ENCODE data around the gene CHST10.

The CHST10 gene

DNA sequence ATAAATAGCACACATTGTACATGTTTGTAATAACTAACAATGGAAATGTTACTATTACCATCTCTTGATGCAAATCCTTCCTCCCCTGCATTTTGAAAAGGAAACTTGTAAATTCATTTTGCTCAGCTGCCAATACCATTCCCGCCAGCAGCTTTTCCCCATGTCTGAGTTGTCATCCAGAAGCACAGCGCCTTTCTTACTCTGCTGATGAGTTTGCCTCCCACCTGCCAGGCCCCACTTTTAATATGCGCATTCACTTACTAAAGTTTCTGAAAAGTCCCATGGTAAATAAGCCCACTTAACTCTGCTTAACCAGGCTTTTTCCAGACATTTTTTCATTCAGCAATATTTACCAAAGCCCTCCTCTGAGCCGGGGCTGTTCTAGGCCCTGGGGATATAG, 3.9 kb downstream of the CHST10 start:
- 80 to 87% methylated on average over 3 of the region's 4 CpGs for WGBS, 2 experiments (ENCODE audit: insufficient coverage in 2 of 2)
- Histone ChIP-seq H3K9me3 (ENCODE audit: control insufficient read depth, low read length) (no peaks in the 10 kb centered on the region), H3K4me3 (ENCODE audit: extremely low read depth, insufficient read depth, low read length, poor library complexity, severe bottlenecking) (no peak overlapping the region), H3K36me3 (ENCODE audit: control insufficient read depth, insufficient read depth, low read length) (peaks cover 24% of the 10 kb centered on the region), H3K27ac (ENCODE audit: low read depth, low read length, severe bottlenecking) (no peak overlapping the region), H3K4me1 (ENCODE audit: control insufficient read depth, insufficient read depth, low read length, poor library complexity, severe bottlenecking) (peaks cover 6% of the 10 kb centered on the region)

DNA sequence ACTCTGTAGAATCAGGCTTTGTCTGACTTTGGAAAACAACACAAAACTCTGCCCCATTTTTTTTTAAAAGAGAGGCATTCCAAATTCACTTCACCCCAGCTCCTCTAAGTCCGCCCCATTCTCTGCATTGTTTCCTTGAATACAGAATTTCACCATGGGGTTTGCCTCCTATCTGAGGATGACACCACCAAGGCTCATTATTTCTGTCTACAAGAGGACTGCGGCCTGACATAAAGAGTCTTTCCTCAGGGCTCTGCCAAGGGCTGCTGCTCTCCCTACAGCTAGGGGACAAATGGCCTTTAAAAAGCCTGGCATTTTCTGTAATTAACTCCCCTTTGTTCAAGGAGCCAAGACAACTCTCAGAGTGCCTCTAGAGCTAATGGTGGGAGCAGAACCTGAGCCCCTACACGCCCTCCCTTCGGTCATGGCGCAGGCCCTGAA, 4.6 kb downstream of the CHST10 start:
- H3K9me3 ChIP-seq (ENCODE audit: control insufficient read depth, low read length), result no peaks in the 10 kb centered on the region

DNA sequence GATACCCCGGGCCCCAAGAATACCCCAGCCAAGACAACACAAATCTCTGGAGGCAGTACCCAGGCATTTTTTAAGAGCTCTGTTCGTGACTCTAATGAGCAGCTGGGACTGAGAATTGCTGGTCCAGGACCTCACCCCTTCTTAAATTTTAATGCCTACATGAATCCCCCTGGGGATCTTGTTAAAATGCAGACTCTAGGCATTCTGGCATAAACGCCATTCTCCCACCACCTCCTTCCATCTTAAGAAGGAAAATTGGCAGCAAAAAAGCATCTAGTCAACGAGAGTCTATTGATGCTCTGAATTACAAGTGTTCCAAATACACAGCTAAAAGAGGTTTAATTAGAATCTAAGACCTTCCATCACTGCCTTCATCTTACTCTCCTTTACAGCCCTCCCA, 5.0 kb downstream of the CHST10 start:
- no peak overlapping the region for H3K4me3 ChIP-seq (ENCODE audit: extremely low read depth, insufficient read depth, low read length, poor library complexity, severe bottlenecking)
- H3K4me1 ChIP-seq (ENCODE audit: control insufficient read depth, insufficient read depth, low read length, poor library complexity, severe bottlenecking), result peaks cover 6% of the 10 kb centered on the region
- WGBS, 2 experiments (ENCODE audit: insufficient coverage in 2 of 2), result 71 to 94% methylated on average over 2 to 4 of the region's 4 CpGs
- H3K36me3 ChIP-seq (ENCODE audit: control insufficient read depth, insufficient read depth, low read length), result peaks cover 27% of the 10 kb centered on the region
- no peaks in the 10 kb centered on the region for H3K9me3 ChIP-seq (ENCODE audit: control insufficient read depth, low read length)
- no peak overlapping the region for H3K27ac ChIP-seq (ENCODE audit: low read depth, low read length, severe bottlenecking)

More for the DNA sequence above, 4.6 kb downstream of the CHST10 start:
- no peak overlapping the region for H3K27ac ChIP-seq (ENCODE audit: low read depth, low read length, severe bottlenecking)
- H3K4me3 ChIP-seq (ENCODE audit: extremely low read depth, insufficient read depth, low read length, poor library complexity, severe bottlenecking), result no peak overlapping the region
- WGBS, 2 experiments (ENCODE audit: insufficient coverage in 2 of 2), result 80 to 86% methylated on average over 4 to 5 of the region's 5 CpGs
- H3K36me3 ChIP-seq (ENCODE audit: control insufficient read depth, insufficient read depth, low read length), result peaks cover 24% of the 10 kb centered on the region
- H3K4me1 ChIP-seq (ENCODE audit: control insufficient read depth, insufficient read depth, low read length, poor library complexity, severe bottlenecking), result peaks cover 6% of the 10 kb centered on the region

DNA sequence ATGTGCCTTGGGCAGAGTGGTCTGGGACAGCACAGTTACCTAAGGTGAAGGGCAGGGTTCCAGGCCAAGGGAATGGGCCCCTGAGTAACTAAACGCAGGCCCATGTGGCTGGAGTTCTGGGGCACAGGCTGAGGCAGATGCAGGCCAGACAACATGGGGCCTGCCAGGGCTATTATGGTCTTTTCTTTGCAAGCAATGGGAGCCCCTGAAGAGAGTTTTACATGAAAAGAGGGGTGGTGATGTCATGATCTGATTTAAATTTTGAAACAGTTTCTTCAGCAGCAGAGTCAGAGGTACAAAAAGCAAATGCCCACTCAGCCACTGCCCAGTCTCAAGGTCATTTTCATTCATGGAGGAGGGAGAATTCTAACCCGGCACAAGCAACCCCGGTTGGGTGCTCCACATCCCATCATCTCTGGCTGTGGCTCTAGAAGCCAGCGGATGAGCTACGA, 5.6 kb downstream of the CHST10 start:
- Histone ChIP-seq H3K9me3 (ENCODE audit: control insufficient read depth, low read length) (no peaks in the 10 kb centered on the region), H3K4me3 (ENCODE audit: extremely low read depth, insufficient read depth, low read length, poor library complexity, severe bottlenecking) (no peak overlapping the region), H3K27ac (ENCODE audit: low read depth, low read length, severe bottlenecking) (no peak overlapping the region), H3K4me1 (ENCODE audit: control insufficient read depth, insufficient read depth, low read length, poor library complexity, severe bottlenecking) (peaks cover 6% of the 10 kb centered on the region), H3K36me3 (ENCODE audit: control insufficient read depth, insufficient read depth, low read length) (peaks cover 33% of the 10 kb centered on the region)
- WGBS, 2 experiments (ENCODE audit: insufficient coverage in 2 of 2), result 78 to 81% methylated on average over 1 to 5 of the region's 5 CpGs

DNA sequence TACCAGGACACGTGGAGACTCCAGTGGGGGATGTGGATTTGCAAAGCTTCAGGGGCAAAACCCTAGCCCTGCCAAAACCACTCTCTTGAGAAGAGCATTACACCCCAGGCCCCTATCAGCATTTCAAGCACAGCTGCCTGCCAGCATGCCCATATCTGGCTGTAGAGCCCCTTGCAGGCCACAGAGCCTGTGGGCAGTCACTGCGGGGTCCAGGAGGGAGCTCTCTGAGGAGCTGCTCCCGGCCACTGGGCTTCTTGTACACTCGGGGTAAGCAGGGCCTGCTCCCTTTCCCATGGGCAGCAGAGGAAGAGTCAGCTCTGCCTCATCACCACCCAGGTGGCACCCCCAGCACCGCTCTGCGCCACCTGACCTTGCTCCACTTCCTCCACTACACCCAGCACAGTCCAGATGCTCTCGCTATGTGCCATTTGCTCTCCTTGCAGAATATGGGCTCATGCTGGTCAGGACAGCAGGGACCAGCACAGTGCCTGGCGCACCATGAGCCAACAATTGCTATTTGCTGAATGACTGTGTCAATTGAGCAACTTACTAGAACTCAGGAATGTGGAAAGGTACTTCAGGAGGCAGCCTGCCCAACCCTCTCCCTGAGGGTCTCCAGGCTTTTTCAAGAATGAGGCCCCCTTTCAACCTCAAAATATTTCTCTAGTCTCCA, 7.4 kb downstream of the CHST10 start:
- peaks cover 49% of the 10 kb centered on the region for H3K36me3 ChIP-seq (ENCODE audit: control insufficient read depth, insufficient read depth, low read length)
- no peak overlapping the region for H3K27ac ChIP-seq (ENCODE audit: low read depth, low read length, severe bottlenecking)
- H3K4me1 ChIP-seq (ENCODE audit: control insufficient read depth, insufficient read depth, low read length, poor library complexity, severe bottlenecking), result no peaks in the 10 kb centered on the region
- no peak overlapping the region for H3K4me3 ChIP-seq (ENCODE audit: extremely low read depth, insufficient read depth, low read length, poor library complexity, severe bottlenecking)
- H3K9me3 ChIP-seq (ENCODE audit: control insufficient read depth, low read length), result no peaks in the 10 kb centered on the region
- WGBS, 2 experiments (ENCODE audit: insufficient coverage in 2 of 2), result 91 to 97% methylated on average over 6 to 7 of the region's 8 CpGs

DNA sequence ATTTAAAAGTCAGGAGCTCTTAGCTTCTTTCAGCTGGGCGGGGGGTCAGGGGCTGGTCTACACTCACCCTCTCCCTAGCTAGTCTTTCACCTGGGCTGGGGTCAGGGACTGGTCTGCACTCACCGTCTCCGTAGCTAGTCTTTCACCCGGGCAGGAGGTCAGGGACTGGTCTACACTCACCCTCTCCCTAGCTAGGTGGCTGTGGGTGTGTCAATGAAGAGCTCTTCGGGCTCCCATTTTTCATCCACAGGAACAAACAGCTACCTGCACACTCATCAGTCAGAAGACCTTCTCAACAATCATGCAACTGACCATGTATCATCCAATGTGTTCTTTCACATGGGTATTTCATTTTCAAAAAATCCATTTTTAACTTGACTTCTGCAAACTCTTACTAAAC, 8.0 kb downstream of the CHST10 start:
- H3K27ac ChIP-seq (ENCODE audit: low read depth, low read length, severe bottlenecking), result no peak overlapping the region
- H3K4me1 ChIP-seq (ENCODE audit: control insufficient read depth, insufficient read depth, low read length, poor library complexity, severe bottlenecking), result peaks cover 5% of the 10 kb centered on the region
- 97 to 100% methylated on average over 2 to 5 of the region's 5 CpGs for WGBS, 2 experiments (ENCODE audit: insufficient coverage in 2 of 2)
- no peak overlapping the region for H3K4me3 ChIP-seq (ENCODE audit: extremely low read depth, insufficient read depth, low read length, poor library complexity, severe bottlenecking)
- no peaks in the 10 kb centered on the region for H3K9me3 ChIP-seq (ENCODE audit: control insufficient read depth, low read length)
- H3K36me3 ChIP-seq (ENCODE audit: control insufficient read depth, insufficient read depth, low read length), result peaks cover 51% of the 10 kb centered on the region

DNA sequence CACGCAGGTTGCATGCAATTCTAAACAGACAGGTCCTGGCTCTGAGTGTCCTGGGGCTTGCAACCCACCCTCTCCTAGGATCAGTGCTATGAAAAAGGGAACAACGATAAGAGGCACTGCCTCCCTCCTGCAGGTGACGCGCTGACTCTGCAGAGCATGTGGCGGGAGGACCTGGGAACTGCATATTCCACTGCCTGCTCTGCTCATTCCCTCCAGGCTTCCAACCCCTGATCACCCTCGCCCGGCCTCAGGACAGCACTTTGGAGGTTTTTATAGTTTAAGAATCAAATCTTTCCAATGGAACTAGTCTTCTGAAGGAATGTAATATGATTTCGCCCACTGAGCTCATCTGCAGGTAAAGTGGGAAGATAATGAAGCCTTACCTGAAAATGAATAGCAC, 8.5 kb downstream of the CHST10 start:
- Histone ChIP-seq H3K4me3 (ENCODE audit: extremely low read depth, insufficient read depth, low read length, poor library complexity, severe bottlenecking) (no peak overlapping the region), H3K4me1 (ENCODE audit: control insufficient read depth, insufficient read depth, low read length, poor library complexity, severe bottlenecking) (peaks cover 5% of the 10 kb centered on the region), H3K36me3 (ENCODE audit: control insufficient read depth, insufficient read depth, low read length) (peaks cover 47% of the 10 kb centered on the region), H3K9me3 (ENCODE audit: control insufficient read depth, low read length) (no peaks in the 10 kb centered on the region), H3K27ac (ENCODE audit: low read depth, low read length, severe bottlenecking) (no peak overlapping the region)
- WGBS, 2 experiments (ENCODE audit: insufficient coverage in 2 of 2), result 82 to 96% methylated on average over 5 of the region's 8 CpGs

DNA sequence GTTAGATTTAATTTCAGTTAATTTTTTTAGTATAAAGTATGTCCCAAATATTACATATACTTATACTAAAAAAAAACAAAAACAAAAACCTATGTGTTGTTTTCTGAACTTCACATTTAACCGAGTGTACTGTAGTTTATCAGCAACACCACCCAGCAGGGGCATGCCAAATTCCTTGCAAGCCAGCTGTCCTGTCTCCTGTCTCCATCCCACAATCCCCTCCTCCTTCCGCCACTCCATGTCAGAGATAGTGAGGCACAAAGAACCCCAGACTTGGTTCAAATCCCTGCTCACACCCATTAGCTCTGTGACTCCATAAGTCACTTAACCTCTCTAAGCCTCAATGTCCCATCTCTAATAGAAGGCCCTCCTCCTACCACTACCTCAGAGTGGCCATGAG, 9.4 kb downstream of the CHST10 start:
- H3K27ac ChIP-seq (ENCODE audit: low read depth, low read length, severe bottlenecking), result no peak overlapping the region
- H3K4me3 ChIP-seq (ENCODE audit: extremely low read depth, insufficient read depth, low read length, poor library complexity, severe bottlenecking), result no peak overlapping the region
- 75 to 90% methylated on average over 2 of the region's 2 CpGs for WGBS, 2 experiments (ENCODE audit: insufficient coverage in 2 of 2)
- no peaks in the 10 kb centered on the region for H3K9me3 ChIP-seq (ENCODE audit: control insufficient read depth, low read length)
- peaks cover 39% of the 10 kb centered on the region for H3K36me3 ChIP-seq (ENCODE audit: control insufficient read depth, insufficient read depth, low read length)
- peaks cover 5% of the 10 kb centered on the region for H3K4me1 ChIP-seq (ENCODE audit: control insufficient read depth, insufficient read depth, low read length, poor library complexity, severe bottlenecking)

DNA sequence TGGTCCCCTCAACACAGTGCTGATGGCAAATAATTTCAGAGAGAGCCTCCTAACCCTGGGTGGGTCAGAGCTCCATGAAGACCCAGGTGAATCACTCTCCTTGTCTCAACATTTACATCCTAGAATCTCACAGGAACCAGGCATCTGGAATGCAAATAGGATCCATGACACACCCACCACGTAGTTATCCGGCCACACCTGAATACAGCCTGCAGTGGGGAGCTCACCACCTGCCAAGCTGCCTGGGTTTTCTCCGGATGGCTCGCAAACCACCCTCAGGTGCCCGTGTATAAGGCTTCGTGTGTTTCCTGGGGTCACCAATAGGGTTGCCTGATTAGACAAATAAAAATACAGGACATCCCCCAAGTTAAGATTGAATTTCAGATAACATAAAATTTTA, 9.9 kb downstream of the CHST10 start:
- Histone ChIP-seq H3K4me1 (ENCODE audit: control insufficient read depth, insufficient read depth, low read length, poor library complexity, severe bottlenecking) (peaks cover 5% of the 10 kb centered on the region), H3K9me3 (ENCODE audit: control insufficient read depth, low read length) (no peaks in the 10 kb centered on the region), H3K27ac (ENCODE audit: low read depth, low read length, severe bottlenecking) (no peak overlapping the region), H3K36me3 (ENCODE audit: control insufficient read depth, insufficient read depth, low read length) (peaks cover 45% of the 10 kb centered on the region), H3K4me3 (ENCODE audit: extremely low read depth, insufficient read depth, low read length, poor library complexity, severe bottlenecking) (no peak overlapping the region)
- WGBS, 2 experiments (ENCODE audit: insufficient coverage in 2 of 2), result 91% methylated on average over 4 of the region's 6 CpGs; no CpG with 5 or more reads in 1 of the 2 experiments

DNA sequence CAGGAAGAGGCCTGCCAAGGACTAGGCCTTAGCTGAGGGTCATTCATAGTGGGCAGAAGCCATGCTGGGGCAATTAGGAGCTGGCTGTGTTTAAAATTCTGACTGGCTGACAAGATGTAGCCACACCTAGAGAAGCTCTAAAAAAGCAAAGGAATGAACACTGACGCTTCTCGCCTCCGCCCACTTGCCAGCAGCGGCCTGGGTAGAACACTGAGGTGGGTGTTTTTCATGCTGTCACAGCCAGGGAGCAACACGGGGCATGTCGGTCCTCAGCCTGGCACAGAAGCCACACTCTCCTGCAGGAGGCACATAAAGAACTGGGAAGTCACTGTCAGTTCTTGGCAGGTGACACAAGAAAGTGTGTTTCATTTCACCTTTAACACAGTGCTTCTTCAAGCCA, 10.4 kb downstream of the CHST10 start:
- WGBS, 2 experiments (ENCODE audit: insufficient coverage in 2 of 2), result 87 to 90% methylated on average over 6 of the region's 6 CpGs
- H3K36me3 ChIP-seq (ENCODE audit: control insufficient read depth, insufficient read depth, low read length), result peaks cover 47% of the 10 kb centered on the region

DNA sequence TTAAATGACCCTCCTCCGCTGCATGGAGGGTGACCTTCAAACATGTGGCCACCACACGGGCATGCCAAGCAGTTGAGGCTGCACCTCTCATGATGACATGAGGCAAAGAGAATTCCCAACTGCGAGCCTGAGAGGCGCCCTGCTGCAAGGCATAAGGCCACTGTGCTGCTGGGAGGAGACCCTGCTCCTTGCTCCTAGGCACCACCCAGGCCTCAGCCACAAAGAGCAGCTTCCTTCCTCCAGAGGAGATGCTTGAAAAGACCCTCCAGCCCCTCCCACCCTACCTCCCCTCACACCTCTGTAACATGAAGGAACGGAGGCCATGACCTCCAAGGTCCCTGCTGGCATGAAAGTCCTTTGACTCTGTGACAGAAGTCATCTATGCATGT, 11.4 kb downstream of the CHST10 start:
- Histone ChIP-seq H3K4me3 (ENCODE audit: extremely low read depth, insufficient read depth, low read length, poor library complexity, severe bottlenecking) (no peak overlapping the region), H3K9me3 (ENCODE audit: control insufficient read depth, low read length) (no peaks in the 10 kb centered on the region), H3K4me1 (ENCODE audit: control insufficient read depth, insufficient read depth, low read length, poor library complexity, severe bottlenecking) (peaks cover 5% of the 10 kb centered on the region), H3K36me3 (ENCODE audit: control insufficient read depth, insufficient read depth, low read length) (peaks cover 48% of the 10 kb centered on the region), H3K27ac (ENCODE audit: low read depth, low read length, severe bottlenecking) (no peak overlapping the region)
- 94 to 98% methylated on average over 3 to 5 of the region's 5 CpGs for WGBS, 2 experiments (ENCODE audit: insufficient coverage in 2 of 2)

More for the DNA sequence above, 10.4 kb downstream of the CHST10 start:
- H3K9me3 ChIP-seq (ENCODE audit: control insufficient read depth, low read length), result no peaks in the 10 kb centered on the region
- no peak overlapping the region for H3K4me3 ChIP-seq (ENCODE audit: extremely low read depth, insufficient read depth, low read length, poor library complexity, severe bottlenecking)
- H3K27ac ChIP-seq (ENCODE audit: low read depth, low read length, severe bottlenecking), result no peak overlapping the region
- peaks cover 5% of the 10 kb centered on the region for H3K4me1 ChIP-seq (ENCODE audit: control insufficient read depth, insufficient read depth, low read length, poor library complexity, severe bottlenecking)
